Measurements from ENCODE around the gene IL21. TPM values are rescaled to one million over a fixed set of nuclear protein-coding genes. Genes with fewer than 3 reads are reported as not detected.
"Not testable (repeated sequence)": the region's sequence is repeated elsewhere in the genome, so short reads cannot be mapped to it uniquely, and the experiment has no call there.

IL21 gene
- total RNA-seq, 1 donor from 2014 or later = not detected

- no peak for ATAC-seq
- intact Hi-C loops (cut with micrococcal nuclease) = no loop called here
- DNase-seq = no peak
Observed at GRCh38 chr4:122588453-122589238, 32.2 kb downstream of the IL21 start.

DNA sequence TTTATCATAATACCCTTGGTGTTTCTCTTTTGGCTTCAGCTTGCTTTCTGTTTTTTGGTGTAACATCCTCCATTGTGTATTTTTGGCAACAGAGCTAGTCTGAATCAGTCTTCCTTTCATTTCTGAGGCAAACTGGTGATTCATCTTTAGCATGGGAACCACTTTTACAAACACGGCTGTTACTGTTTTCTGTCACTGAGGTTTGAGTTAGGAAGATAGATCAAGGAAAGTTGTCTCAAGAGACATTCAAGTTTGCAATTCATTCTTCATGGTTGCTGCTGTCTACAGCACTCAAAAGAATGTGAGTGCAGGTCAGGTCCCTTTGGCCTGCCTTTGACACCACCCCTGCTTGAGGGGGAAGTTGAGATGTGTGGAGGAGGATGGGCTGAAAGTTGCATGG, 36.3 kb downstream of the IL21 start:
- DNase-seq = no peak
- ATAC-seq = no peak
- intact Hi-C loops (cut with micrococcal nuclease) = no loop called here

DNA sequence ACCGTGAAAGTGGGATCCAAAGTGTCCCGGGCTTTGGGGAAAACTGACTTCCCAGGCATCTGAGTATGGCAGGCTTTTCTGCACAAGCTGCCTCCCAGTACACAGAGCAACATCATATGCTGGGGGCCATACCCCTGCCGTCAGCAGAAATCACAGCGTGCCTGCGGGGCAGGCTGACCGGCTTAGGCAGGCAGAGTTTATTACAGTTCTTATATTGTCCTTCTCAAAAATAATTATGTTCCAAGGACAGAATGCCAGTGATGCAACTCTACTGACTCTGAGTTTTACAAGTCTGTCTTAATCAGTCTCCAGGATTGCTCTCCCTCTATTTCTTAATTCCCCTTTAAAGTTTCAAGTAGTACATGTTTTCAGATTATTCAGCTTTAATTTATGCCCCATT, 37.0 kb downstream of the IL21 start:
- no peak for ATAC-seq
- intact Hi-C loops (cut with micrococcal nuclease) = no loop called here

DNA sequence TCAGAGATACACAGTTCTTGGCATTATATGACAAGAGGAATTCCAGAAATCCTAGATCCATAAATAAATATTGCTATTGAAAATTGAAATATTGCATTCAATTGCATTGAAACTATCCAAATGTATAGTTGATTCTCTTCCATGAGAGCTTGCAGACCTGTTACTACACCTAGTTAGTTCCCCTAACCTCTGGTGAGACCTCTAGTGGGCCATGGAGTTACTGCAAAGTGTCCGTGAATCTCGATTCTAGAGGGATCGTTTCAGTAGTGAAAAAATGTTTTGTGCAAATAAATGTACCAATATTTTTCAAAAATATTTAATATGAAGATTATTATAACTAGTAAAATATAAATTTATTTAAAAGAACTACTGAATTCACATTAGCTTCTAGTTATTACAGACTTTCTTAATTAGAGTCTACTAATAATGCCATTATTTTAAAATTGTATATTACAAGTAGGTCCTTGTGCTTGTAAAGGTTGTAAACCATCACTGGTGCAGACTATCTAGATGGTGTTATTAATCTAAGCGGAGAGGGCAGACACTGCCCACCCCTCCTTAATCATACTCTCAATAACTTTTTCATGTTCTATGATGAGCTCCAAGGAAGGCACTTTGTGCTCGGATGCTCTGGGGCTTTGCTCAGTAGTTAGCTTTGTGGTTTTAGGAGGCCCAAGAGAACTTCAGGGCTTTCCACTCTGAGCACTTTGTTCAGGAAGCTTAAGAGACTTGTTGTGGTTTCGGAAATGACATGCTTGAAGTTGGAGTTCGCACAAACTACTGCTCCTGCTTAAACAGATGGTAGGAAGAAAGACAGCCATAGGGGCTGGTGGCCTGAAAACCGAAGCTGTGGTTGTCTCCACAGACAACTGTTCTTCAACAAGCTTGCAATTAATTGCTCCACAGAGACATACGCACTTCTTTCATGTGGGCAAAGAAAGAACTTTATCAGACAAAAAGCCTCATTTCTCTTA, 42.8 kb downstream of the IL21 start:
- DNase-seq = no peak
- ATAC-seq = peak; percentile 55
- intact Hi-C loops (cut with micrococcal nuclease) = no loop called here

More for the DNA sequence above, 37.0 kb downstream of the IL21 start:
- DNase-seq = no peak

DNA sequence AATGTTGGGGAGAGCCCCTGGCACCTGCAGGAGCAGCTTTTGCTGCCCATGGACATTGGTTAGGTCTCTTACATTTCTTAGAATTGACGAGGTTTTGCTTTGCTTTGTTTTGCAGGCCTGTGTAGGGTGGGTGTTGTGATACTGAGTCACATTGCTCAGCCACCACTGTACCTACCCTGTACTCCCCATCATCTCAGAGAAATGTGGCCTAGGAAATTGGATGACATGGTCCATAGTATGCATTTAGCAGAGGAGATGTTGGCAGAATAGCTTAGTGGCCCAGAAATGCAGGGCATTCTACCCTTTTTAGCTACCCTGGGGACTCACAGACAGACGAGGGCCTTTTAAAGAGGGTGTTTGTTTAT, 43.7 kb downstream of the IL21 start:
- no peak for ATAC-seq
- intact Hi-C loops (cut with micrococcal nuclease) = no loop called here
- DNase-seq = no peak

GRCh38 chr4:122576261-122577188, 44.3 kb downstream of the IL21 start:
- intact Hi-C loops (cut with micrococcal nuclease) = no loop called here
- DNase-seq (no peak), ATAC-seq (no peak)

DNA sequence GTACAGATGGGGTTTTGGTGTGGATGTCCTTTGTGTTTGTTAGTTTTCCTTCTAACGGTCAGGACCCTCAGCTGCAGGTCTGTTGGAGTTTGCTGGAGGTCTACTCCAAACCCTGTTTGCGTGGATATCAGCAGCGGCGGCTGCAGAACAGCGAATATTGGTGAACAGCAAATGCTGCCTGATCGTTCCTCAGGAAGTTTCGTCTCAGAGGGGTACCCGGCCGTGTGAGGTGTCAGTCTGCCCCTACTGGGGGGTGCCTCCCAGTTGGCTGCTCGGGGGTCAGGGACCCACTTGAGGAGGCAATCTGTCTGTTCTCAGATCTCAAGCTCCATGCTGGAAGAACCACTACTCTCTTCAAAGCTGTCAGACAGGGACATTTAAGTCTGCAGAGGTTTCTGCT, 46.5 kb downstream of the IL21 start:
- DNase-seq; intact Hi-C loops (cut with micrococcal nuclease); ATAC-seq: not testable (repeated sequence)

- ATAC-seq = no peak
- intact Hi-C loops (cut with micrococcal nuclease) = no loop called here
- DNase-seq = no peak
Observed at GRCh38 chr4:122562449-122562848, 58.4 kb downstream of the IL21 start.

Other genes with a start within 250 kb of the IL21 start
- gene ADAD1, start 242.1 kb downstream of the IL21 start, total RNA-seq = not detected
- not detected for gene IL2, start 164.3 kb downstream of the IL21 start, total RNA-seq
- gene BBS12, start 111.6 kb upstream of the IL21 start, total RNA-seq = 5.5 TPM
- 5.2 TPM for gene FGF2, start 205.8 kb upstream of the IL21 start, total RNA-seq